HepG2 (cell line): ENCODE data around the gene DRAXIN. TPM values are rescaled to one million over a fixed set of nuclear protein-coding genes. Genes with fewer than 3 reads are reported as not detected.

Source experiments
- FOXA1 ChIP-seq, 2 experiments: fragments of 450-650 bp in 1 of 2; sonication (generic) in 1 of 2; formaldehyde crosslinking in 1 of 2; IDR thresholded peaks; 2 replicates each; pipeline versions ENCODE4 v1.4.0 to v1.6.1; 2016 to 2020; ENCODE audit warnings: missing genetic modification reagents in 1 of 2
- KDM5A ChIP-seq: fragments of 200-600 bp; sonication (generic); IDR thresholded peaks from 2 replicates; pipeline ENCODE4 v1.7.0; 2018; ENCODE audit warnings: antibody characterized with exemption, mild to moderate bottlenecking, low read length, borderline replicate concordance
- RARA ChIP-seq: IDR thresholded peaks from 2 replicates; pipeline ENCODE4 v1.6.1; 2016; ENCODE audit warnings: missing genetic modification reagents, missing compliant biosample characterization
- RFX1 ChIP-seq: fragments of 450-650 bp; IDR thresholded peaks from 2 replicates; pipeline ENCODE4 v1.6.1; 2017
- SAFB2 ChIP-seq: sonication (generic); formaldehyde crosslinking; IDR thresholded peaks from 2 replicates; pipeline ENCODE4 v1.5.1; 2020; ENCODE audit warnings: missing genetic modification reagents, low read depth, mild to moderate bottlenecking, borderline replicate concordance
- SCMH1 ChIP-seq: sonication (generic); formaldehyde crosslinking; IDR thresholded peaks from 2 replicates; pipeline ENCODE4 v1.9.0; 2021; ENCODE audit warnings: missing genetic modification reagents, mild to moderate bottlenecking, borderline replicate concordance
- SMARCC2 ChIP-seq: fragments of 450-650 bp; IDR thresholded peaks from 2 replicates; pipeline ENCODE4 v1.6.1; 2017; ENCODE audit warnings: antibody characterized with exemption, mild to moderate bottlenecking
- SMARCE1 ChIP-seq: fragments of 450-650 bp; IDR thresholded peaks from 2 replicates; pipeline ENCODE4 v1.6.1; 2017; ENCODE audit warnings: borderline replicate concordance
- SUZ12 ChIP-seq: fragments of 150-350 bp; IDR thresholded peaks from 2 replicates; pipeline ENCODE4 v1.6.1; 2014; ENCODE audit warnings: low read depth, low read length
- TCF7 ChIP-seq: sonication (generic); IDR thresholded peaks from 2 replicates; pipeline ENCODE4 v1.6.1; 2016; ENCODE audit warnings: antibody characterized with exemption, low read depth
- ZBTB38 ChIP-seq: sonication (generic); formaldehyde crosslinking; IDR thresholded peaks from 2 replicates; pipeline ENCODE4 v1.5.1; 2020; ENCODE audit warnings: mild to moderate bottlenecking, missing genetic modification reagents
- ZNF121 ChIP-seq: sonication (generic); formaldehyde crosslinking; IDR thresholded peaks from 2 replicates; pipeline ENCODE4 v1.5.0; 2020; ENCODE audit warnings: mild to moderate bottlenecking, missing genetic modification reagents
- ZNF205 ChIP-seq: IDR thresholded peaks from 2 replicates; pipeline ENCODE4 v1.6.1; 2018; ENCODE audit warnings: missing biosample characterization, missing genetic modification reagents
- ZNF33A ChIP-seq: sonication (generic); formaldehyde crosslinking; IDR thresholded peaks from 2 replicates; pipeline ENCODE4 v1.5.1; 2020; ENCODE audit warnings: missing genetic modification reagents, mild to moderate bottlenecking, moderate library complexity, borderline replicate concordance
- ZNF468 ChIP-seq: sonication (generic); formaldehyde crosslinking; IDR thresholded peaks from 2 replicates; pipeline ENCODE4 v1.8.0; 2022; ENCODE audit warnings: mild to moderate bottlenecking, moderate library complexity, missing genetic modification reagents
- ZNF614 ChIP-seq: IDR thresholded peaks from 2 replicates; pipeline ENCODE4 v1.6.1; 2018; ENCODE audit warnings: missing biosample characterization, missing genetic modification reagents, inconsistent platforms, borderline replicate concordance
- ZNF678 ChIP-seq: sonication (generic); formaldehyde crosslinking; IDR thresholded peaks from 2 replicates; pipeline ENCODE4 v1.4.0; 2020; ENCODE audit warnings: mild to moderate bottlenecking, missing genetic modification reagents
- ZNF737 ChIP-seq: sonication (generic); formaldehyde crosslinking; IDR thresholded peaks from 2 replicates; pipeline ENCODE4 v1.5.0; 2020; ENCODE audit warnings: missing genetic modification reagents, mild to moderate bottlenecking, borderline replicate concordance
- polyA plus RNA-seq, 8 experiments: library from polyadenylated mRNA; depleted of rRNA in 3 of 8; stranded (reverse) in 7 of 8; unstranded in 1 of 8; fragments of >200 nt; fragmentation: Illumina TruSeq in 4 of 8; extraction: Trizol in 4 of 8; gene quantifications; 2 replicates each; pipeline versions ENCODE4 v1.2.1 to v1.2.3, GENCODE V29; 2011 to 2016; ENCODE audit warnings: low read depth in 4 of 8, missing spikeins in 1 of 8, mixed read lengths in 1 of 8; ENCODE audit not compliant: insufficient read depth in 1 of 8
- total RNA-seq, 5 experiments: library from RNA; depleted of rRNA; stranded (reverse); fragments of >200 nt; fragmentation: Illumina TruSeq; extraction: Trizol; gene quantifications; 2 replicates each; pipeline ENCODE4 v1.2.3, GENCODE V29; 2016; ENCODE audit warnings: low read depth in 1 of 5
- TF ChIP-seq, protein P1 (sequence below): sonication (generic); formaldehyde crosslinking; IDR thresholded peaks from 2 replicates; pipeline ENCODE4 v1.4.0; 2020; ENCODE audit warnings: missing genetic modification reagents
- TF ChIP-seq, protein P2 (sequence below): sonication (generic); formaldehyde crosslinking; IDR thresholded peaks from 2 replicates; pipeline ENCODE4 v1.4.0; 2020; ENCODE audit warnings: missing genetic modification reagents
- TF ChIP-seq, protein P3 (sequence below): sonication (generic); formaldehyde crosslinking; IDR thresholded peaks from 2 replicates; pipeline ENCODE4 v1.8.1; 2023; ENCODE audit warnings: mild to moderate bottlenecking, moderate library complexity, missing genetic modification reagents
- TF ChIP-seq, protein P4 (sequence below): sonication (generic); formaldehyde crosslinking; IDR thresholded peaks from 2 replicates; pipeline ENCODE4 v1.9.0; 2022; ENCODE audit warnings: missing genetic modification reagents, mild to moderate bottlenecking, borderline replicate concordance

The DRAXIN gene
- total and polyA plus RNA-seq, 2 of the 13 experiments (the other 11 are each of a cell fraction or from before 2014, with no cell fraction given): 0.02 TPM; not detected in 1

DNA sequence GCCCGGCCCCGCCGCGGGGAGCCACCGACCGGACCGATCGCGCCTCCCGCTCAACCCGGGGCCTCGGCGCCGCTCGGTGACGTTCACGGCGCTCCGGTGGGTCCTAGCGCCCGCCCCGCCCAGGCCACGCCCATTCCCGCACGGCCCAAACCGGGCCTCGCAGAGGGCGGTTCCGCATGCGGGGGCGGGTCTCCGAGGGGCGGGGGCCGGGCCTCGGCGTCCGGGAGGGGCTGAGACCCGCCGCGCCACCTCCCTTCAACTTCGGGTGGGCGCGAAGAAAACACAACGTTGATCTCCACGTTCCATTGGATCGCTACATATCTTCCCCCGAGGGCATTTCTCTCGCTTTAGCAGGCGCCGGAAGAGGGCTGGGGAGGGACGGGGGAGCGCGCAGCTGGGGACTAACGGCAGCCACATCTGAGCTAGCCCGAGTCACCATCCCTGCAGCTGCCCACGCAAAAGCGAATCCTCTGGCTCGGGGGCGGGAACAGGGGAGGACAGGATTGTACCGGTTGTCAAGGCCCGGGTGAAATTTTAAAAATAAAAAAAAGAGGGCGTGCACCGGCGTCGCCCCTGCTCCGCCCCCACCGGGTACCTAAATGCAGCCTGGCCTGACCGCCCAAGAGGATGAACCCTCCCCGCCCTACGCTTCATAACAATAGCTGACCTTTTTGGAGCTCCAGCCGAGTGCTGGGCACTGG lies 10.3 kb upstream of the DRAXIN start, which contains the start of gene MAD2L2 (continued):
- TF ChIP-seq ZNF33A (no peak), ZNF678 (CRISPR knock-in tag) (0 out of 2 replicates have a peak, but pooled peaks have one; percentile 1), SMARCE1 (no peak), SAFB2 (no peak), ZNF205 (CRISPR knock-in tag) (no peak), FOXA1 (IDR thresholded peaks at IDR 0.05) (no peak), FOXA1 (CRISPR knock-in tag; IDR thresholded peaks at IDR 0.05) (no peak), RARA (CRISPR knock-in tag) (no peak), ZNF468 (no peak), RFX1 (no peak), SCMH1 (no peak), SUZ12 (no peak), ZNF737 (CRISPR knock-in tag) (no peak), SMARCC2 (no peak), KDM5A (no peak), ZNF121 (CRISPR knock-in tag) (peak; percentile 62; the same call in 1 of the 2 replicates), ZNF614 (no peak), TCF7 (no peak), ZBTB38 (CRISPR knock-in tag) (no peak; the same call in 1 of the 2 replicates)
- TF ChIP-seq, protein P1, sequence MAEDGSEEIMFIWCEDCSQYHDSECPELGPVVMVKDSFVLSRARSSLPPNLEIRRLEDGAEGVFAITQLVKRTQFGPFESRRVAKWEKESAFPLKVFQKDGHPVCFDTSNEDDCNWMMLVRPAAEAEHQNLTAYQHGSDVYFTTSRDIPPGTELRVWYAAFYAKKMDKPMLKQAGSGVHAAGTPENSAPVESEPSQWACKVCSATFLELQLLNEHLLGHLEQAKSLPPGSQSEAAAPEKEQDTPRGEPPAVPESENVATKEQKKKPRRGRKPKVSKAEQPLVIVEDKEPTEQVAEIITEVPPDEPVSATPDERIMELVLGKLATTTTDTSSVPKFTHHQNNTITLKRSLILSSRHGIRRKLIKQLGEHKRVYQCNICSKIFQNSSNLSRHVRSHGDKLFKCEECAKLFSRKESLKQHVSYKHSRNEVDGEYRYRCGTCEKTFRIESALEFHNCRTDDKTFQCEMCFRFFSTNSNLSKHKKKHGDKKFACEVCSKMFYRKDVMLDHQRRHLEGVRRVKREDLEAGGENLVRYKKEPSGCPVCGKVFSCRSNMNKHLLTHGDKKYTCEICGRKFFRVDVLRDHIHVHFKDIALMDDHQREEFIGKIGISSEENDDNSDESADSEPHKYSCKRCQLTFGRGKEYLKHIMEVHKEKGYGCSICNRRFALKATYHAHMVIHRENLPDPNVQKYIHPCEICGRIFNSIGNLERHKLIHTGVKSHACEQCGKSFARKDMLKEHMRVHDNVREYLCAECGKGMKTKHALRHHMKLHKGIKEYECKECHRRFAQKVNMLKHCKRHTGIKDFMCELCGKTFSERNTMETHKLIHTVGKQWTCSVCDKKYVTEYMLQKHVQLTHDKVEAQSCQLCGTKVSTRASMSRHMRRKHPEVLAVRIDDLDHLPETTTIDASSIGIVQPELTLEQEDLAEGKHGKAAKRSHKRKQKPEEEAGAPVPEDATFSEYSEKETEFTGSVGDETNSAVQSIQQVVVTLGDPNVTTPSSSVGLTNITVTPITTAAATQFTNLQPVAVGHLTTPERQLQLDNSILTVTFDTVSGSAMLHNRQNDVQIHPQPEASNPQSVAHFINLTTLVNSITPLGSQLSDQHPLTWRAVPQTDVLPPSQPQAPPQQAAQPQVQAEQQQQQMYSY (CRISPR knock-in tag): no peak
- TF ChIP-seq, protein P2, sequence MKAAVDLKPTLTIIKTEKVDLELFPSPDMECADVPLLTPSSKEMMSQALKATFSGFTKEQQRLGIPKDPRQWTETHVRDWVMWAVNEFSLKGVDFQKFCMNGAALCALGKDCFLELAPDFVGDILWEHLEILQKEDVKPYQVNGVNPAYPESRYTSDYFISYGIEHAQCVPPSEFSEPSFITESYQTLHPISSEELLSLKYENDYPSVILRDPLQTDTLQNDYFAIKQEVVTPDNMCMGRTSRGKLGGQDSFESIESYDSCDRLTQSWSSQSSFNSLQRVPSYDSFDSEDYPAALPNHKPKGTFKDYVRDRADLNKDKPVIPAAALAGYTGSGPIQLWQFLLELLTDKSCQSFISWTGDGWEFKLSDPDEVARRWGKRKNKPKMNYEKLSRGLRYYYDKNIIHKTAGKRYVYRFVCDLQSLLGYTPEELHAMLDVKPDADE: no peak
- TF ChIP-seq, protein P3, sequence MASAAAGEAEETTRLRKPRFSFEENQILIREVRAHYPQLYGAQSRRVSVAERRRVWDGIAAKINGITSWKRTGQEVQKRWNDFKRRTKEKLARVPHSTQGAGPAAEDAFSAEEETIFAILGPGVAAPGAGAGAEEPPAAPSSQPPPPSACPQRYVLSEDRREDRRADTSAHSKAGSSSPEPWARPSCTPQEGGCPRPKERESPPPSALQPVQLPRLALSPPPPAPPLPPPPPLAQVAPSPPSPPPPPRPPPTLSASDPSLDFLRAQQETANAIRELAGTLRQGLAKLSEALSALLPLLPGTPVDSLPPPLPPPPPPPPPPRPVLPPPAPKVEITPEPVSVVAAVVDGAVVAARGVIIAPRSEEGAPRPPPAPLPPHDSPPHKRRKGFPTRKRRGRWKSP (CRISPR knock-in tag): peak; percentile 42; the same call in 1 of the 2 replicates
- TF ChIP-seq, protein P4, sequence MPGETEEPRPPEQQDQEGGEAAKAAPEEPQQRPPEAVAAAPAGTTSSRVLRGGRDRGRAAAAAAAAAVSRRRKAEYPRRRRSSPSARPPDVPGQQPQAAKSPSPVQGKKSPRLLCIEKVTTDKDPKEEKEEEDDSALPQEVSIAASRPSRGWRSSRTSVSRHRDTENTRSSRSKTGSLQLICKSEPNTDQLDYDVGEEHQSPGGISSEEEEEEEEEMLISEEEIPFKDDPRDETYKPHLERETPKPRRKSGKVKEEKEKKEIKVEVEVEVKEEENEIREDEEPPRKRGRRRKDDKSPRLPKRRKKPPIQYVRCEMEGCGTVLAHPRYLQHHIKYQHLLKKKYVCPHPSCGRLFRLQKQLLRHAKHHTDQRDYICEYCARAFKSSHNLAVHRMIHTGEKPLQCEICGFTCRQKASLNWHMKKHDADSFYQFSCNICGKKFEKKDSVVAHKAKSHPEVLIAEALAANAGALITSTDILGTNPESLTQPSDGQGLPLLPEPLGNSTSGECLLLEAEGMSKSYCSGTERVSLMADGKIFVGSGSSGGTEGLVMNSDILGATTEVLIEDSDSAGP: peak; percentile 87
